Epithelial cell of proximal tubule (primary cell): ENCODE results near the gene APOA1. TPM values are rescaled to one million over a fixed set of nuclear protein-coding genes. Genes with fewer than 3 reads are reported as not detected.

Experiments
- DNase-seq: peaks from one replicate; pipeline ENCODE4 v3.0.0-alpha.2; 2011; ENCODE audit warnings: low read depth
- H3K4me3 ChIP-seq: 2 replicates; pipeline ENCODE4 v1.5.1; 2011; ENCODE audit warnings: low read depth, mild to moderate bottlenecking, low read length
- CTCF ChIP-seq: conservative IDR thresholded peaks from 2 replicates; pipeline ENCODE4 v1.5.1; 2012; ENCODE audit warnings: low read depth, mild to moderate bottlenecking, low read length
- total RNA-seq: library from RNA; depleted of rRNA; stranded (reverse); fragments of >200 nt; gene quantifications from 2 replicates; pipeline ENCODE4 v1.2.3, GENCODE V29; 2015

The APOA1 gene
- not detected in 2 replicates for total RNA-seq

DNA sequence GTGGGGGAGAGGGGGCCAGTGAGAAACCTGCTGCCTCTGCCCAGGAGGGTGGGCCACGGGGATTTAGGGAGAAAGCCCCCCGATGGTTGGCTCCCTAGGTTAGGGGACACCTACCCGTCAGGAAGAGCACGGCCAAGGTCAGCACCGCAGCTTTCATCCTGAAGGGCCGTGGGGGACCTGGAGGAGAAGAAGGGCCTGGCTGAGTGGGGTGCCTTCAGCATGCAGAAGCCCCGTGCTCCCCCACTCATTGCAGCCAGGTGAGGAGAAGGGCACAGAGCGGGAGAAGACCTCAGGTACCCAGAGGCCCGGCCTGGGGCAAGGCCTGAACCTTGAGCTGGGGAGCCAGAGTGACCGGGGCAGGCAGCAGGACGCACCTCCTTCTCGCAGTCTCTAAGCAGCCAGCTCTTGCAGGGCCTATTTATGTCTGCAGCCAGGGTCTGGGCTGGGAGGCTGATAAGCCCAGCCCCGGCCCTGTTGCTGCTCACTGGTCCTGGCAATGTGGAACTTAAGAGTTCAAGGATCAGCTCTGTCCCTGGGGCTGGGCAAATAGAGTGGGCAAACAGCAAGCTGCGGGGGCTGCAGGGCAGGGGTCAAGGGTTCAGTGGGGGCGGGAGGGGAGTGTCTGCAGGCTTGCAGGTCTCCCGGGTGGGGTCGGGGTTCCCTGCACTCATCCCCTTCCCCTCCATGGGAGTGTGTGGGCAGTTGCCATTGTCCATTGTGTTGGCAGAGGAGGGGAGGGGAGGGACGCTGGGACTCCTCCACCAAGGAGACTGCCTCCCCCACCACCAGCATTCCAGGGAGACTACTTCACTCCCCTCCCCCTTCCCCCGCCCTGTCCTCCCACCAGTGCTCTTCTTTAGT is at the start of gene APOA1:
TSS of gene APOA1 (minus strand) at position 392 of the 861 bp plus-strand sequence. CDS start at position 157, 235 bp downstream.
- DNase-seq, result no peak

DNA sequence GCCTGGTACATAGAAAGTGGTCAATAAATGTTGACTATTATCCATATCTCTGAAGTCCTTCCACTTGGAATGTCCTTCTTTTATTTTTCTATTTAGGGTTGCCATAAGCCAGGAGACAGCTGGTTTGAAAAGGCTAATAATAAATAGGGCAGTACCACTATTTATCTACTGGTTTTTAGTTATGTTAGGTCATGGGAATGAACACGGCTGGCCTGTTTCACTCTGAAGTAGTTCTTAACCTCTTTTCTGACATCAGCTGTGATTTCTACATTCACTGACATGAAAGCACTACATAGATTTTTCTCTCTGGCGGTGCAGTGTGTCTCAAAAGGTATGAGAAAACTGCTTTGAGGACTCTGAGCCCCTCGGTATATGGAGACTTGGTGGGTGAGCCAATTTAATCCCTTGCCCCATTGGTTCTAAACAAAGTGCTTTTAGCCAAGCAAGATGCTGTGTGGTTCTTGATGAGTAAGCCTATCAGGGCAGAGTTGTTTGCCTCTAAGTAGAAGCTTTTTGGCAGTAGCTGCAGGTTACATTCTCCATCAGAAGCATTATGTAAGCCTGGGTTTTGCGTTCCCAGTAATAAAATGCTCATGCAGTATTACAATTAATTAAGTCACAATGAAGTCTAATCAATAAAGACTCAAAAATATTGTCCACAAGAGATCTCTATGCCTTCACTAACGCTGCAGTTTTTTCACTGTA is 48.7 kb upstream of the APOA1 start:
- DNase-seq, result no peak
- no peak for TF ChIP-seq CTCF
- no peak overlapping the region for H3K4me3 ChIP-seq

More for the DNA sequence above, at the start of gene APOA1:
- TF ChIP-seq CTCF, result no peak
- H3K4me3 ChIP-seq, result no peak within 1 kb of the TSS

DNA sequence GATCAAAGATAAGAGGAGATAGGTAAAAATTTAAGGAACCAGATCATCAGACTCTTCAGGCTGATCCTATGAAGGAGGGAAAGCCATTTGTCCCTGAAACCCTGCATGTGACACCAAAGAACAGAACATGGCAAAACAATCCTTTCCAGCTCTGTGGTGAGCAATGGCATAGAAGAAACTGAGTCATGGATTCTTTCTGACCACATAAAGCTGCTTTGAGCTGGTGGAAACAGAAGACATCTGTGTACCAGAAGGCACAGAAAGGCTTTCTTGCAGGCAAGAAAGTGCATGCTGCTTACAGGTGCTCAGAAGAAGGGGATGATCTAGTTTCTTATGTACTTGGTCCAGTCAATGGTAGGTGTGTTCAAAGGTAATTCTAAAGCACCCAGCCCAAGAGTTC is 45.0 kb upstream of the APOA1 start:
- no peak overlapping the region for H3K4me3 ChIP-seq
- no peak for DNase-seq
- no peak for TF ChIP-seq CTCF

DNA sequence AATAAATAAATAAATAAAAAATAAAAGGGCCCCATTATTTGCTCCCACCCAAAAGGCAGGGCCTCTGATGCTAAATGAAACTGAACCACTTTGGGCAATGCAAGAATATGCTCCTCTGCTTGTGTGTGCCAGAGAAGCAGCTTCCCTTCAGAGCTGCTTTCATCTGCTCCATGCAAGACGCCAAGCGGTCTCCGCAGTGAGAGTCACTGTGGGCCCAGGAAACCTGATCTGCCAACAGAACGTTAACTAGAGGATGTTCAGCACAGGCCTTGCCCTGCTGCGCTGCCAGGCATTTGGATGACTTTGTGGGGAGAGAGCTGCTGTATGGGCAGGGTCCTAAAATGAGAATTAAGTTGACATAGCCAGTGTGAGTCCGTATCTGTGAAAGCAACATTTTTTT is 43.7 kb upstream of the APOA1 start:
- no peak overlapping the region for H3K4me3 ChIP-seq
- no peak for DNase-seq
- TF ChIP-seq CTCF, result no peak

DNA sequence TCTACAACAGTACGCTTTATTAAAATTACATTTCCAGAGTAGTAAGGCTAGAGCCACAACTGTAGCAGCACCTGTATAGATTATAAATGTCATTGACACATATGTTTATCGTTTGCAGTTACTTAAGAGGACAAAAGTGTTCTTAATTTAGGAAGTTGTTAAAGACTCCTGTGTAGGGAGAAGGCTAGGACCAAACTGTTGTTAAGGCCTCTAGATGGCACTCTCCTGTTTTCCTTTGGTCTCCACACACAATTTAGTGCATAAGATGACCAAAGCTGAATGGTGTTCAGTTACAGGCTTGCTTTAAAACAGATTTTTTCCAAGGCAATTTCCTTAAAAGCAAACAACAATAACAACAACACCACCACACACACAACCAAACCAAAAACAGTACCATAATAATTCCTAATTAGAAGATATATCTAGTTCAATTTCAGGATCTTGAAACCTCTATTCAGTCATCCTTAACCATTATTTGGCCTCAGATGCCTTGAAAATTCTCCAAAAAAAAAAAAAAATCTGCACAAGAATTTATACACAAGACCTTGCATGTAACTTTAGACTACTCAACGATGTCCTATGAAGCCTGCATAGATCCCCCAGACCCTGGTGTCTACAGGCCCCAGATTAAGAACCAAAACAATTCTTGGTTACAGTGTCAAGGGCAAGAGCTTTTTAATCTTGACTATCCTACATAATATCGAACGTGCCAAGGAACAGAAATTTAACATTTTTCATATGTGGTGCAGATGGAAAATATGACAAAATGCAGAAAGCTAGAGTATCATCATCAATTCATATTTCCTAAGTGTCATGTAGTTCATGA is 42.6 kb upstream of the APOA1 start:
- DNase-seq, result no peak
- TF ChIP-seq CTCF, result peak; percentile 90
- H3K4me3 ChIP-seq, result no peak overlapping the region

DNA sequence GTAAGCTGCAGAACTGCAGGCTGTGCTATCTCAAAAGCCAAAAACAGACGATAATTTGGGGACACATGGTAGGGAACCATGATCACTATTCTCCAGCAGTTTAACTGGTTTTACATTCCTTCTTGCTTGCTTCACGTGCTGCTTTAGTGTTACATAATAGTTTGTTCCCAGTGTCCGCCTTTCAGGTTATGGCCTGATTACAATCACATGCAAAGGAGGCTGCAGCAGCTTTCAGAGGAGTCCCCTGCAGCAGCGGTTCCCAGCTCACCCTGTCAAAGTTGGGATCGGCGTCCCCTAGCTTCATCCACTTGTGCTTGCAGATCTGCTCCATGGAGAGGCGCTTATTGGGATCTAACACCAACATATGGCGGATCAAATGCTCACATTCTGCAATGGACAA is 39.2 kb upstream of the APOA1 start:
- no peak overlapping the region for H3K4me3 ChIP-seq
- no peak for DNase-seq
- TF ChIP-seq CTCF, result no peak
